KMS-11 (cell line): ENCODE results near the gene PCNX1.

Experiments used
- H2AFZ ChIP-seq: fragments of 200-600 bp; sonication (generic); 2 replicates; pipeline ENCODE4 v1.6.1; 2016; ENCODE audit warnings: antibody characterized with exemption, mixed run types, low read depth
- H3K27ac ChIP-seq: fragments of 200-600 bp; sonication (generic); 2 replicates; pipeline ENCODE4 v1.6.1; 2016; ENCODE audit warnings: mild to moderate bottlenecking, mixed run types
- H3K27me3 ChIP-seq: fragments of 200-600 bp; sonication (generic); 2 replicates; pipeline ENCODE4 v1.6.1; 2017; ENCODE audit warnings: mild to moderate bottlenecking, low read depth, mixed run types, moderate library complexity; ENCODE audit not compliant: insufficient read depth
- H3K36me3 ChIP-seq: fragments of 200-600 bp; sonication (generic); 2 replicates; pipeline ENCODE4 v1.6.1; 2017; ENCODE audit warnings: mild to moderate bottlenecking, mixed run types; ENCODE audit not compliant: insufficient read depth
- H3K4me1 ChIP-seq: fragments of 200-600 bp; sonication (generic); 2 replicates; pipeline ENCODE4 v1.6.1; 2016; ENCODE audit warnings: mild to moderate bottlenecking, low read depth, mixed run types; ENCODE audit not compliant: poor library complexity, severe bottlenecking
- H3K4me2 ChIP-seq: fragments of 200-600 bp; sonication (generic); 2 replicates; pipeline ENCODE4 v1.7.0; 2016; ENCODE audit warnings: mild to moderate bottlenecking, mixed run types
- H3K4me3 ChIP-seq: fragments of 200-600 bp; sonication (generic); IDR thresholded peaks from 2 replicates; pipeline ENCODE4 v1.6.1; 2017; ENCODE audit warnings: low read depth, low read length, mixed read lengths; ENCODE audit not compliant: insufficient read depth
- H3K79me2 ChIP-seq: fragments of 200-600 bp; sonication (generic); 2 replicates; pipeline ENCODE4 v1.6.1; 2016; ENCODE audit warnings: low read depth, mixed run types; ENCODE audit not compliant: insufficient read depth
- H3K9ac ChIP-seq: fragments of 200-600 bp; sonication (generic); 2 replicates; pipeline ENCODE4 v1.6.1; 2016; ENCODE audit warnings: mild to moderate bottlenecking, mixed run types
- H4K20me1 ChIP-seq: fragments of 200-600 bp; sonication (generic); 2 replicates; pipeline ENCODE4 v1.6.1; 2016; ENCODE audit warnings: mild to moderate bottlenecking, mixed run types; ENCODE audit not compliant: insufficient read depth
- CTCF ChIP-seq: fragments of 200-600 bp; sonication (generic); conservative IDR thresholded peaks from 2 replicates; pipeline ENCODE4 v1.6.1; 2017; ENCODE audit warnings: low read depth, mild to moderate bottlenecking, antibody characterized with exemption, low read length, moderate library complexity, mixed read lengths

PCNX1 gene

GRCh38 chr14:71022012-71022869 is 115.0 kb downstream of the PCNX1 start:
- Histone ChIP-seq H3K4me3 (no peak overlapping the region), H3K36me3 (no peaks in the 10 kb centered on the region), H3K79me2 (no peaks in the 10 kb centered on the region), H3K4me1 (peaks cover 10% of the 10 kb centered on the region), H3K27ac (no peak overlapping the region), H3K9ac (no peak overlapping the region), H3K4me2 (no peak overlapping the region), H4K20me1 (no peaks in the 10 kb centered on the region), H2AFZ (no peak overlapping the region), H3K27me3 (no peaks in the 10 kb centered on the region)
- TF ChIP-seq CTCF = no peak

GRCh38 chr14:71022939-71023338 is 115.7 kb downstream of the PCNX1 start:
- Histone ChIP-seq H3K36me3 (no peaks in the 10 kb centered on the region), H3K79me2 (no peaks in the 10 kb centered on the region), H3K4me1 (peaks cover 10% of the 10 kb centered on the region), H3K27ac (no peak overlapping the region), H4K20me1 (no peaks in the 10 kb centered on the region), H2AFZ (no peak overlapping the region), H3K9ac (no peak overlapping the region), H3K4me2 (no peak overlapping the region), H3K4me3 (no peak overlapping the region), H3K27me3 (no peaks in the 10 kb centered on the region)
- no peak for TF ChIP-seq CTCF

DNA sequence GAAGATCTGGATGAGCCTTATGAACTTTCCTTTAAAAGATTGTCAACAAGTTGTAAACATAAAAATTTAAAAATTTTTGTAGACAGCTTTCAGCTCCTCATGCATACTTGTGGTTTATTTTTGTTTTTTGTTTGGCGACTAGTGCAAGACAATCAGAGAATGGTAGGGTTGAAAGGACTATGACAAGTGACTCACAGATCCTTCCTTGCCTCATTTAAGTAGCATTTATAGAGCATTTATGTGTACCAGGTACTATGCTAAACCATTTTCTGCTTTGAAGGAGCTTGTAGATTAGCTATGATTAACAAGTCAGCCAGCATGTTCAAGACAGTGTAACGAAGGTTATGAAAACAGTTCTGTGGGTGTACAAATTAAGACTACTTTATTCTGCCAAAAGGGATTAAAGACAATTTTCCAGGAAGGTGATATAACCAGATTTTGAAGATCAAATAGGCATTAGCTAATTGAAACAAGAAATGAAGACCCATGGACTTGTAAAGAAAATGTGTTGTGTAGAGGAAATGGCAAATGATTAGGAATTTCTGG is 122.0 kb downstream of the PCNX1 start:
- Histone ChIP-seq H4K20me1 (no peaks in the 10 kb centered on the region), H3K4me3 (no peak overlapping the region), H3K4me1 (no peaks in the 10 kb centered on the region), H3K79me2 (no peaks in the 10 kb centered on the region), H2AFZ (no peak overlapping the region), H3K9ac (no peak overlapping the region), H3K4me2 (no peak overlapping the region), H3K36me3 (no peaks in the 10 kb centered on the region), H3K27me3 (no peaks in the 10 kb centered on the region), H3K27ac (no peak overlapping the region)
- no peak for TF ChIP-seq CTCF

- H3K27ac ChIP-seq = no peak overlapping the region
- H4K20me1 ChIP-seq = no peaks in the 10 kb centered on the region
- no peaks in the 10 kb centered on the region for H3K27me3 ChIP-seq
- H3K4me1 ChIP-seq = no peaks in the 10 kb centered on the region
- TF ChIP-seq CTCF = no peak
- no peak overlapping the region for H2AFZ ChIP-seq
- no peak overlapping the region for H3K9ac ChIP-seq
- H3K36me3 ChIP-seq = no peaks in the 10 kb centered on the region
- no peak overlapping the region for H3K4me3 ChIP-seq
- no peak overlapping the region for H3K4me2 ChIP-seq
- H3K79me2 ChIP-seq = no peaks in the 10 kb centered on the region
Measured at GRCh38 chr14:71031000-71031399, 123.7 kb downstream of the PCNX1 start.
